Mesendoderm (in vitro differentiated cells): ENCODE results near the gene ZNF341.

ENCODE experiments used
- DNase-seq: peaks from one replicate; pipeline ENCODE4 v3.0.0; 2013
- H2AK5ac ChIP-seq: 2 replicates; pipeline ENCODE4 v1.6.1; 2013; ENCODE audit warnings: low read length, inconsistent platforms
- H2BK120ac ChIP-seq: 2 replicates; pipeline ENCODE4 v1.6.1; 2013; ENCODE audit warnings: low read depth, mild to moderate bottlenecking, low read length, moderate library complexity, mixed read lengths
- H2BK15ac ChIP-seq: replicated peaks from 2 replicates; pipeline ENCODE4 v1.6.1; 2013; ENCODE audit warnings: low read depth, mild to moderate bottlenecking, moderate library complexity
- H2BK5ac ChIP-seq: 2 replicates; pipeline ENCODE4 v1.6.1; 2013; ENCODE audit warnings: low read length, inconsistent platforms
- H3K18ac ChIP-seq: 2 replicates; pipeline ENCODE4 v1.6.1; 2013; ENCODE audit warnings: mild to moderate bottlenecking, low read length, mixed read lengths
- H3K23ac ChIP-seq: one replicate; pipeline ENCODE4 v1.6.1; 2013; ENCODE audit warnings: low read length
- H3K27ac ChIP-seq: 2 replicates; pipeline ENCODE4 v1.5.1; 2013; ENCODE audit warnings: low read depth, mild to moderate bottlenecking, inconsistent platforms, low read length, moderate library complexity
- H3K27me3 ChIP-seq: 2 replicates; pipeline ENCODE4 v1.6.1; 2013; ENCODE audit warnings: low read length, control low read depth, mild to moderate bottlenecking, inconsistent platforms; ENCODE audit not compliant: insufficient read depth, poor library complexity
- H3K36me3 ChIP-seq: 2 replicates; pipeline ENCODE4 v1.6.1; 2013; ENCODE audit warnings: low read length, inconsistent platforms; ENCODE audit not compliant: control insufficient read depth, insufficient read depth
- H3K4ac ChIP-seq: one replicate; pipeline ENCODE4 v1.6.1; 2013; ENCODE audit warnings: low read depth, mild to moderate bottlenecking, low read length, moderate library complexity
- H3K4me1 ChIP-seq: 2 replicates; pipeline ENCODE4 v1.6.1; 2013; ENCODE audit warnings: low read depth, low read length, inconsistent platforms; ENCODE audit not compliant: control insufficient read depth
- H3K4me2 ChIP-seq: 2 replicates; pipeline ENCODE4 v1.6.1; 2013; ENCODE audit warnings: low read length
- H3K4me3 ChIP-seq: 2 replicates; pipeline ENCODE4 v1.5.1; 2013; ENCODE audit warnings: mild to moderate bottlenecking, low read length
- H3K56ac ChIP-seq: one replicate; pipeline ENCODE4 v1.6.1; 2013; ENCODE audit warnings: low read length
- H3K79me1 ChIP-seq: 2 replicates; pipeline ENCODE4 v1.6.1; 2013; ENCODE audit warnings: low read length, inconsistent platforms
- H3K79me2 ChIP-seq: 2 replicates; pipeline ENCODE4 v1.6.1; 2013; ENCODE audit warnings: mild to moderate bottlenecking, low read length; ENCODE audit not compliant: control insufficient read depth, insufficient read depth
- H3K9ac ChIP-seq: 2 replicates; pipeline ENCODE4 v1.6.1; 2013; ENCODE audit warnings: low read length, inconsistent platforms
- H4K5ac ChIP-seq: one replicate; pipeline ENCODE4 v1.6.1; 2013; ENCODE audit warnings: low read length
- H4K8ac ChIP-seq: one replicate; pipeline ENCODE4 v1.6.1; 2013; ENCODE audit warnings: low read depth, mild to moderate bottlenecking, control low read depth, low read length, moderate library complexity
- WGBS: extraction: QIAGEN DNeasy Blood & Tissue Kit; methylation state at CpG from one replicate; pipeline ENCODE4 v1.1.7; 2013; ENCODE audit warnings: low lambda C conversion rate, missing lambda C conversion rate; ENCODE audit not compliant: insufficient coverage; ENCODE audit errors: extremely low coverage; 5-methylcytosine and 5-hydroxymethylcytosine counted together

Gene ZNF341

DNA sequence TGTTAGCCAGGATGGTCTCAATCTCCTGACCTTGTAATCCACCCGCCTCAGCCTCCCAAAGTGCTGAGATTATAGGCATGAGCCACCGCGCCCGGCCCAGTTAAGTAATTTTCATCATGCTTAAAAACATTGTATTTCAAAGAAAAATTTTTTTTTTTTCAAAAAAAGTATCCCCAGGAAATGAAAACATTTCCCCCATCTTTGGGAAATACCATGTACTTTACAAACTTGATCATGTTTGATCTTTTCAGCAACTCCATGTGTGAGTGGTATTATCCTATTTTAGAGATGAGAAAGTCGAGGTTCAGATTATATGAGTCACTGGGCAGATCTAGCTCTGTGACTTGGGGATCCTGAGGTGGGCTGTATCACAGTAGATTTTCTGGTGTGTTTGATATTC lies 91.2 kb downstream of the ZNF341 start:
- Histone ChIP-seq H3K9ac (no peak overlapping the region), H3K79me1 (peaks cover 23% of the 10 kb centered on the region), H3K23ac (no peak overlapping the region), H2BK15ac (no peak overlapping the region), H3K4ac (no peak overlapping the region), H4K8ac (no peak overlapping the region), H3K56ac (no peak overlapping the region), H2BK5ac (no peak overlapping the region), H3K4me2 (no peak overlapping the region), H3K4me1 (peaks cover 14% of the 10 kb centered on the region), H2AK5ac (no peak overlapping the region), H3K18ac (no peak overlapping the region), H3K36me3 (no peaks in the 10 kb centered on the region), H3K27ac (no peak overlapping the region), H4K5ac (no peak overlapping the region), H3K4me3 (no peak overlapping the region), H3K79me2 (peaks cover 21% of the 10 kb centered on the region), H3K27me3 (no peaks in the 10 kb centered on the region), H2BK120ac (no peak overlapping the region)
- DNase-seq: no peak
- WGBS: no CpG with 5 or more reads among the region's 5 CpGs

DNA sequence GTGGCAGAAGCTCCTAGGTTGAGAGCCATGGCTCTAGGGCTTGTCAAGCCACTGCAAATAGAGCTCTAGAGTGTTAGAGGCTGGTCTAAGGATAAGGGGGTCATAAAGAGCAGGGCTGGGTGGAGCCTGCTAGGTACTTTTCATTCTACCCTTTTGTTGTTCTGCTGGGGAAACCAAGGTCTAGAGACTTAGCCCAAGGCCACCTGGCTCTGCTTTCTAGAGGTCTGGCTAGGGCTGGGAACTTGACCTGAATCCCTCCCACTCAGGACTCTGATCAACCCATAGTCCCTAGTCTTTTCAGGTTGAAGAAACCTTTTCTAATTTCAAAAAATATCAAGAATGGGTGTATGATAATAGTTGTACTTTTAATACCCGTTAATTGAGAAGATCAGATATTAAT lies 93.1 kb downstream of the ZNF341 start:
- H3K4ac ChIP-seq: no peak overlapping the region
- H4K5ac ChIP-seq: no peak overlapping the region
- H3K4me3 ChIP-seq: no peak overlapping the region
- H2BK120ac ChIP-seq: no peak overlapping the region
- H3K9ac ChIP-seq: no peak overlapping the region
- no peak overlapping the region for H2BK5ac ChIP-seq
- no peak overlapping the region for H3K56ac ChIP-seq
- peaks cover 14% of the 10 kb centered on the region for H3K4me1 ChIP-seq
- H3K27me3 ChIP-seq: no peaks in the 10 kb centered on the region
- no peak overlapping the region for H3K4me2 ChIP-seq
- DNase-seq: no peak
- no CpG with 5 or more reads among the region's 1 CpG for WGBS
- peaks cover 20% of the 10 kb centered on the region for H3K79me1 ChIP-seq
- no peak overlapping the region for H2BK15ac ChIP-seq
- no peak overlapping the region for H2AK5ac ChIP-seq
- H3K79me2 ChIP-seq: peaks cover 14% of the 10 kb centered on the region
- no peak overlapping the region for H4K8ac ChIP-seq
- H3K36me3 ChIP-seq: no peaks in the 10 kb centered on the region
- H3K18ac ChIP-seq: no peak overlapping the region
- H3K23ac ChIP-seq: no peak overlapping the region
- no peak overlapping the region for H3K27ac ChIP-seq

DNA sequence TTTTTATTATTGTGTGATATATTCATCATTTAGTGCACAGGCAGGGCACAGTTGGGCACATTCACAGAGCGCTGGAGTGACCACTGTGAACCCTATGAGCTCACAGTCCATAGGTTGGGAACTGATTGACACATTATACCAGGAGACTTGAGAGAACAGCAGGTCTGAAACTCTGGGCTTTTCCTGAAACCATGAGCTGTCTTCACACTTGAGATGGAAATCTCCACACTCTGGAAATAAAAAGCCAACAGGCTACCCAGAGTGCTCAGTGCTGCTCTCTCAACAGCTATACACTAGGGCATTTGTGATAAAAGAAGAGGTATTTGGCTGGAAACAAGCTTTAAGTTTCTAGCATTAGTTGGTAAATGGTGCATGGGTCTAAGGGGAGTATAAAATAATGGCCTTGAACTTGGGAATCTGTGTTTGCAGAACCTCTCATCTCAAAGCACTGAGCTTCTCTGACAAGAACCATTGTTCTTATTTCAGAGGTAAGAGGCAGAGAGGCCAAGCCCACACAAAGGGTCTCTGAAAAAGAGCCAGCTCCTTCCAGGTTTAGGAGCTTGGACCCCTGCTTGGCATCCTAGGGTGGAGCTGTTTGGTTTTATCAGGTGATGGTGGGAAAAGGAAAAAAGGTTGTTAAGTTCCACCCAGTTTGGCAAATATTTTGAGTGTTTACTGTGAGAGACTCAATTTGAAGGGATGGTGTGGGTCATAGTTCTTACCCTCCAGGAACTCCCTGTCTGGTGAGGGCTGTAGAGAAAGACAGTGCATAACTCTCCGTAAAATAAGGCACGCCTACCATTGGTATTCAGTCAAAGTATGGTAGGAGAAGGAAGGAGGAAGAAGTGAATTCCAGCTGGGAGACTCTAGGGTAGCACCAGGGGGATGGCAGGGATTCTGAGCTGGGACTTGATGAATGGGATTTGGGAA lies 93.8 kb downstream of the ZNF341 start:
- H2BK15ac ChIP-seq: no peak overlapping the region
- H3K79me2 ChIP-seq: peaks cover 15% of the 10 kb centered on the region
- peak; percentile 32 for DNase-seq
- H3K27ac ChIP-seq: no peak overlapping the region
- peaks cover 20% of the 10 kb centered on the region for H3K79me1 ChIP-seq
- no peaks in the 10 kb centered on the region for H3K27me3 ChIP-seq
- no peak overlapping the region for H3K9ac ChIP-seq
- H3K4me3 ChIP-seq: no peak overlapping the region
- H3K4me2 ChIP-seq: no peak overlapping the region
- WGBS: no CpG with 5 or more reads among the region's 3 CpGs
- no peak overlapping the region for H3K23ac ChIP-seq
- H3K36me3 ChIP-seq: no peaks in the 10 kb centered on the region
- no peak overlapping the region for H2AK5ac ChIP-seq
- no peak overlapping the region for H4K8ac ChIP-seq
- no peak overlapping the region for H2BK120ac ChIP-seq
- H3K4me1 ChIP-seq: peaks cover 14% of the 10 kb centered on the region
- no peak overlapping the region for H3K56ac ChIP-seq
- no peak overlapping the region for H3K4ac ChIP-seq
- no peak overlapping the region for H2BK5ac ChIP-seq
- no peak overlapping the region for H4K5ac ChIP-seq
- no peak overlapping the region for H3K18ac ChIP-seq

DNA sequence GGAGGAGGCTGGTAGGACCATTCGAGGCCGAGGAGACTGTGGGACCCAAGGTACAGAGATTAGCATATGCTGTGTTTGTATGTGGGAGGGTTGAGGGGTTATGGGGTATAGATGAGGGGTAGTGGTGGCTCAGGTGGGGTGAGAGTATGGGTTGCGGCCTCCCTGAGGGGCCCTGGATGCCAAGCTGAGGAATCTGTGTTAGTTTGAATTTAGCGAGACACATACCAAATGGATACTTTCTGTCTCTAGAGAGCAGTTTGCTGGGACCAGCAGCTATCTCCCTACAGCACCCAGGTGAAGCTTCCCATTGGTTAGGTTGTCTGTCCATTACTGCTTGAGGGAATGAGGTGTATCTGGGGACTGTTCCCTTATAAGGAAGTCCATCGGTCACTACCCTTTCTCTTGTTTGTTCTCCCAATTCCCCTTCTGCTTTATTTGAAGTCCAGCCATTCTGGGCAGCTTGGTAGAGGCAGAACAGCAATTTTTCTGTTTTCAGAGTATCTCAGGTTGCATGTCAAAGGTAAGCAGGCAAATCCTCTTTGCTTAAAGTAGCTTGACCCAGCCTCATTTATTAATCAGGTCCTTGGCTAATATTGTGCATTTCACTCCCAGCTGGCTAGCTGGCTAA lies 94.6 kb downstream of the ZNF341 start:
- Histone ChIP-seq H3K4me1 (peaks cover 14% of the 10 kb centered on the region), H3K27ac (no peak overlapping the region), H2AK5ac (no peak overlapping the region), H3K4me2 (no peak overlapping the region), H4K8ac (no peak overlapping the region), H3K9ac (no peak overlapping the region), H3K79me2 (peaks cover 15% of the 10 kb centered on the region), H3K23ac (no peak overlapping the region), H3K79me1 (peaks cover 19% of the 10 kb centered on the region), H3K27me3 (no peaks in the 10 kb centered on the region), H3K36me3 (no peaks in the 10 kb centered on the region), H3K56ac (no peak overlapping the region), H3K18ac (no peak overlapping the region), H3K4ac (no peak overlapping the region), H2BK15ac (no peak overlapping the region), H2BK120ac (no peak overlapping the region), H2BK5ac (no peak overlapping the region), H4K5ac (no peak overlapping the region), H3K4me3 (no peak overlapping the region)
- peak; percentile 92 for DNase-seq
- no CpG with 5 or more reads among the region's 5 CpGs for WGBS

DNA sequence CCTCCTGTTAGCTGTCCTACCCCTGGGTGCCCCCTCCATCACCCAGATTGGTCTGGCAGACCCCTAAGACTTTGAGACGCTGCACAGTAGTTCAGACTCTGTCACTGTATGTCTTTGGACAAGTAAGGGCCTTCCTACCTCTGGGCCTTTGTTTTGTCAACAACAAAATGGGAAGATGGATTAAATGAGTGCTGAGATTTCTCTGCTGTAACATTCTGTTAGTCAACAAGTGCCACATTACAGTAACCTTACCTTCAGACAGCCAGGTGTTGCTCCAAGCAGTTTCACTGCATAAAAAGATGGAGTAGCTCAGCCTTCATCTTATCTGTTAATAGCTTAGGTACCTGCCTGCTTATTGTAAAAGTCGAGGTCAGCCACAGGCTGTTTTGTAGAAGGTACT lies 95.3 kb downstream of the ZNF341 start:
- Histone ChIP-seq H4K8ac (no peak overlapping the region), H2AK5ac (no peak overlapping the region), H3K4ac (no peak overlapping the region), H2BK15ac (no peak overlapping the region), H3K79me2 (peaks cover 15% of the 10 kb centered on the region), H3K79me1 (peaks cover 19% of the 10 kb centered on the region), H3K27me3 (no peaks in the 10 kb centered on the region), H3K23ac (no peak overlapping the region), H3K4me3 (no peak overlapping the region), H4K5ac (no peak overlapping the region), H3K27ac (no peak overlapping the region), H2BK5ac (no peak overlapping the region), H3K9ac (no peak overlapping the region), H3K4me1 (peaks cover 16% of the 10 kb centered on the region), H3K18ac (no peak overlapping the region), H3K4me2 (no peak overlapping the region), H3K36me3 (no peaks in the 10 kb centered on the region), H2BK120ac (no peak overlapping the region), H3K56ac (no peak overlapping the region)
- no peak for DNase-seq
- no CpG with 5 or more reads among the region's 2 CpGs for WGBS
